SK-N-SH treated with all-trans-retinoic acid at 6 μM for 48 hours (cell line): Measurements from ENCODE around the gene NPPA.

ENCODE experiments used
- ATAC-seq: fragments of 200-7000 bp; cut with Tn5 transposase; 3 replicates; pipeline ENCODE4 v1.9.1; 2020; ENCODE audit warnings: mild to moderate bottlenecking, moderate library complexity
- ARNTL ChIP-seq: fragments of 450-650 bp; formaldehyde crosslinking; IDR thresholded peaks from 2 replicates; pipeline ENCODE4 v1.5.0; 2020; ENCODE audit warnings: low read depth, mild to moderate bottlenecking, moderate library complexity, borderline replicate concordance
- CSDC2 ChIP-seq: fragments of 250-450 bp; sonication (Bioruptor Pico); IDR thresholded peaks from 2 replicates; pipeline ENCODE4 v1.5.0; 2020; ENCODE audit warnings: mild to moderate bottlenecking, moderate library complexity
- ESRRG ChIP-seq: fragments of 250-450 bp; sonication (Bioruptor Pico); IDR thresholded peaks from 2 replicates; pipeline ENCODE4 v1.6.1; 2021; ENCODE audit warnings: mild to moderate bottlenecking
- GLIS3 ChIP-seq: fragments of 250-450 bp; sonication (Bioruptor Pico); IDR thresholded peaks from 2 replicates; pipeline ENCODE4 v1.5.0; 2020; ENCODE audit warnings: mild to moderate bottlenecking, moderate library complexity
- ISL1 ChIP-seq: fragments of 250-450 bp; sonication (Bioruptor Pico); IDR thresholded peaks from 2 replicates; pipeline ENCODE4 v2.1.2; 2022; ENCODE audit warnings: mild to moderate bottlenecking, moderate library complexity
- OSR1 ChIP-seq: fragments of 250-450 bp; sonication (Bioruptor Pico); IDR thresholded peaks from 2 replicates; pipeline ENCODE4 v1.8.0; 2022; ENCODE audit warnings: moderate library complexity, mild to moderate bottlenecking, inconsistent platforms
- PATZ1 ChIP-seq: fragments of 250-450 bp; sonication (Bioruptor Pico); IDR thresholded peaks from 2 replicates; pipeline ENCODE4 v1.8.0; 2020; ENCODE audit warnings: mild to moderate bottlenecking, moderate library complexity, borderline replicate concordance
- POU6F1 ChIP-seq: fragments of 250-450 bp; sonication (Bioruptor Pico); IDR thresholded peaks from 2 replicates; pipeline ENCODE4 v1.8.0; 2021; ENCODE audit warnings: low read depth, mild to moderate bottlenecking, moderate library complexity, borderline replicate concordance
- PPARA ChIP-seq: fragments of 250-450 bp; sonication (Bioruptor Pico); IDR thresholded peaks from 2 replicates; pipeline ENCODE4 v1.5.0; 2020; ENCODE audit warnings: mild to moderate bottlenecking, borderline replicate concordance
- RARB ChIP-seq: fragments of 250-450 bp; sonication (Bioruptor Pico); IDR thresholded peaks from 2 replicates; pipeline ENCODE4 v1.8.0; 2021; ENCODE audit warnings: mild to moderate bottlenecking, moderate library complexity
- SNAI2 ChIP-seq: fragments of 250-450 bp; sonication (Bioruptor Pico); IDR thresholded peaks from 2 replicates; pipeline ENCODE4 v1.5.0; 2020; ENCODE audit warnings: mild to moderate bottlenecking, moderate library complexity
- TOX ChIP-seq: fragments of 250-450 bp; sonication (Bioruptor Pico); IDR thresholded peaks from 2 replicates; pipeline ENCODE4 v1.8.0; 2021; ENCODE audit warnings: mild to moderate bottlenecking, moderate library complexity, borderline replicate concordance
- ZC3H10 ChIP-seq: fragments of 250-450 bp; sonication (Bioruptor Pico); IDR thresholded peaks from 2 replicates; pipeline ENCODE4 v1.5.1; 2021; ENCODE audit warnings: mild to moderate bottlenecking, moderate library complexity
- ZFP3 ChIP-seq: fragments of 250-450 bp; sonication (Bioruptor Pico); IDR thresholded peaks from 2 replicates; pipeline ENCODE4 v1.5.0; 2020; ENCODE audit warnings: mild to moderate bottlenecking, moderate library complexity
- ZFP30 ChIP-seq: fragments of 450-650 bp; formaldehyde crosslinking; IDR thresholded peaks from 2 replicates; pipeline ENCODE4 v1.5.0; 2022; ENCODE audit warnings: mild to moderate bottlenecking, moderate library complexity
- ZNF565 ChIP-seq: fragments of 450-650 bp; formaldehyde crosslinking; conservative IDR thresholded peaks from 2 replicates; pipeline ENCODE4 v1.5.0; 2020; ENCODE audit warnings: low read depth, mild to moderate bottlenecking, moderate library complexity
- ZNF70 ChIP-seq: fragments of 450-650 bp; formaldehyde crosslinking; IDR thresholded peaks from 2 replicates; pipeline ENCODE4 v1.5.0; 2020; ENCODE audit warnings: mild to moderate bottlenecking, moderate library complexity
- ZNF8 ChIP-seq: fragments of 450-650 bp; formaldehyde crosslinking; IDR thresholded peaks from 2 replicates; pipeline ENCODE4 v1.5.0; 2020; ENCODE audit warnings: mild to moderate bottlenecking, moderate library complexity
- TF ChIP-seq, protein P1 (sequence below): fragments of 250-450 bp; sonication (Bioruptor Pico); IDR thresholded peaks from 2 replicates; pipeline ENCODE4 v1.5.1; 2021; ENCODE audit warnings: mild to moderate bottlenecking, moderate library complexity
- TF ChIP-seq, protein P2 (sequence below): fragments of 250-450 bp; sonication (Bioruptor Pico); IDR thresholded peaks from 2 replicates; pipeline ENCODE4 v1.5.1; 2020; ENCODE audit warnings: low read depth, mild to moderate bottlenecking, moderate library complexity

Gene NPPA

DNA sequence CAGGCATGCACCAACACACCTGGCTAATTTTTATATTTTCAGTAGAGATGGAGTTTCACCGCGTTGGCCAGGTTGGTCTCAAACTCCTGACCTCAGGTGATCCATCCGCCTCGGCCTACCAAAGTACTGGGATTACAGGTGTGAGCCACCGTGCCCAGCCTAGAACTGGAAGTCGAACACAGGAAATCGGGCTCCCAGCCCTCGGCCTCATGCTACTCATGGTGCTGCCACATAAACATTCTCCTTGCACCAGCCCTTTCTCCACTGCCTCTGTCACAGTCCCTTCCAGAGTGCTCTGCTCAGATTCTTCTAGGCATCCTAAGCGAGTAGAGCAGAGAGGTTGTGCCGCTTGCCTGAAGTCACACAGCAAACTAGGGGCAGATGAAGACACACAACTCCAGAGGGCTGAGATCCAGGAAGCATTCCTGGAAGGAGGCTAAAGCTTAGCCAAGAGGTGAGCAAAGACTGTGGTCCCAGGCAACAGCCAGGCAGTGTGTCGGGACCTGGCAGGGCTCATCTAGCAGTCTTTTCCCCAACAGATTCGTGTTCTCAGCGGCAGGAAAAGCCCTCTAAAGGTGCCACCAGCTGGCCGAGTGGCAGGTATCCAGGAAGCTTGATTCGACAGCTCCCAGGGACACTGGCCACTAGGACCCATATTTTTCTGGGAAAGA, 40.8 kb upstream of the NPPA start:
- no peak for ATAC-seq
- TF ChIP-seq SNAI2, result no peak
- no peak for TF ChIP-seq ESRRG (CRISPR knock-in tag)
- no peak for TF ChIP-seq ZNF565 (CRISPR knock-in tag)
- TF ChIP-seq, protein P1, sequence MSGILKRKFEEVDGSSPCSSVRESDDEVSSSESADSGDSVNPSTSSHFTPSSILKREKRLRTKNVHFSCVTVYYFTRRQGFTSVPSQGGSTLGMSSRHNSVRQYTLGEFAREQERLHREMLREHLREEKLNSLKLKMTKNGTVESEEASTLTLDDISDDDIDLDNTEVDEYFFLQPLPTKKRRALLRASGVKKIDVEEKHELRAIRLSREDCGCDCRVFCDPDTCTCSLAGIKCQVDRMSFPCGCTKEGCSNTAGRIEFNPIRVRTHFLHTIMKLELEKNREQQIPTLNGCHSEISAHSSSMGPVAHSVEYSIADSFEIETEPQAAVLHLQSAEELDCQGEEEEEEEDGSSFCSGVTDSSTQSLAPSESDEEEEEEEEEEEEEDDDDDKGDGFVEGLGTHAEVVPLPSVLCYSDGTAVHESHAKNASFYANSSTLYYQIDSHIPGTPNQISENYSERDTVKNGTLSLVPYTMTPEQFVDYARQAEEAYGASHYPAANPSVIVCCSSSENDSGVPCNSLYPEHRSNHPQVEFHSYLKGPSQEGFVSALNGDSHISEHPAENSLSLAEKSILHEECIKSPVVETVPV, result no peak

DNA sequence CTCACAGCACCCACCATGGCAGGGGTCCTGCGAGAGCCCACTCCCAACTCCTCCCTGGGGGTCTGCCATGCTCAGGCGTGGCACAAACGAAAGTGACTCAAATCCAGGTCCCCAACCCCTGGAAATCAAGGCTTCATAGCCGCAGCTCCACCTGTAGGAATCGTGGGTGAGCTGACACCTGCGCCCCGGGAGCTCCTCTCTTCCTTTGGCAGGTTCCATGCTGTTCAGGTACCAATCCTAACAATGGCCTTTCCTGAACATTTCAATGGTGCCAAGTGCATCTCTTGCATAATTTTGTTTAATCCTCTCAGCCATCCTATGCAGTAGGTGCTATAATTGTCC, 40.1 kb upstream of the NPPA start:
- no peak for ATAC-seq

DNA sequence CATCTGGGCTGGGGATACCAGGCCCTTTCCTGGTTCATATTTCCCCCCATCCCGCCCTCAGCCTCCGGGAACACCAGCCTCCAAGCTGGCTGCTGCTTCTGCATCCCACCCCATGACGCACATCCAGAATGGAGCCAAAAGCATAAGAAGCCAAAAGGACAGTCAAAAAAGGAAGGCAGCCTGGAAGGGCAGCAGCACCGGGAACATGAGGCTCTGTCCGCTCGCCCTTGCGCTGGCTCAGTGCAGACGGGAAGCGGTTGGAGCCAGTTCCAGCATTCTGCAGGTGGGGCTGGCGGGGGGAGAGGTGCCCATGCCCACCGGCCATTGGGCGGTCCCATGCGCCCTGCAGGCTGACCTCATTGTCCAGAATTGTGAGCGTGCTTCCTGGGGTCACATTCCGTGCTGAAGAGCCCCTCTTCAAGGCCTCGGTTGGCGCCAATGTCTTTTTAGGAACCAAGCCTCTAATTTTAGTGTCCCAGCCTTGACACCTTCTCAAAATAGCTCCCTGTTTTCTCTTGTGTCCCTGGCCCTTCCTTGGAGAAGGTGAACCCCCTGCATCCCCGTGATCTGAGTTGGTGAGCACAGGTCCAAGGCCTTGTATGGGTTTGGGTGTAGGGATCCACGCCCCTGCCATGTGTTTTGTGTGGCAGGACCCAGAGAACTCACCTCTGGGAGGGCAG, 39.5 kb upstream of the NPPA start:
- TF ChIP-seq RARB (CRISPR knock-in tag), result no peak
- TF ChIP-seq ARNTL (CRISPR knock-in tag), result no peak
- no peak for TF ChIP-seq ZNF70 (CRISPR knock-in tag)
- TF ChIP-seq PPARA (CRISPR knock-in tag), result no peak
- TF ChIP-seq ZFP3 (CRISPR knock-in tag), result no peak
- TF ChIP-seq TOX (CRISPR knock-in tag), result no peak
- no peak for TF ChIP-seq ZC3H10
- TF ChIP-seq ZFP30 (CRISPR knock-in tag), result no peak
- TF ChIP-seq POU6F1, result no peak
- TF ChIP-seq PATZ1 (CRISPR knock-in tag), result no peak
- no peak for TF ChIP-seq CSDC2 (CRISPR knock-in tag)
- TF ChIP-seq ZNF565 (CRISPR knock-in tag), result no peak
- TF ChIP-seq, protein P2, sequence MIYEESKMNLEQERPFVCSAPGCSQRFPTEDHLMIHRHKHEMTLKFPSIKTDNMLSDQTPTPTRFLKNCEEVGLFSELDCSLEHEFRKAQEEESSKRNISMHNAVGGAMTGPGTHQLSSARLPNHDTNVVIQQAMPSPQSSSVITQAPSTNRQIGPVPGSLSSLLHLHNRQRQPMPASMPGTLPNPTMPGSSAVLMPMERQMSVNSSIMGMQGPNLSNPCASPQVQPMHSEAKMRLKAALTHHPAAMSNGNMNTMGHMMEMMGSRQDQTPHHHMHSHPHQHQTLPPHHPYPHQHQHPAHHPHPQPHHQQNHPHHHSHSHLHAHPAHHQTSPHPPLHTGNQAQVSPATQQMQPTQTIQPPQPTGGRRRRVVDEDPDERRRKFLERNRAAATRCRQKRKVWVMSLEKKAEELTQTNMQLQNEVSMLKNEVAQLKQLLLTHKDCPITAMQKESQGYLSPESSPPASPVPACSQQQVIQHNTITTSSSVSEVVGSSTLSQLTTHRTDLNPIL (CRISPR knock-in tag), result no peak
- no peak for TF ChIP-seq OSR1 (CRISPR knock-in tag)
- ATAC-seq, result no peak

More for the DNA sequence above, 40.1 kb upstream of the NPPA start:
- TF ChIP-seq ESRRG (CRISPR knock-in tag), result no peak
- TF ChIP-seq PATZ1 (CRISPR knock-in tag), result no peak
- no peak for TF ChIP-seq ZNF8 (CRISPR knock-in tag)
- TF ChIP-seq ZNF565 (CRISPR knock-in tag), result no peak
- no peak for TF ChIP-seq ISL1
- TF ChIP-seq GLIS3 (CRISPR knock-in tag), result no peak
- TF ChIP-seq POU6F1, result no peak
- TF ChIP-seq TOX (CRISPR knock-in tag), result no peak
- TF ChIP-seq, protein P1, result no peak
- TF ChIP-seq ZNF70 (CRISPR knock-in tag), result no peak
